ENCODE measurements around the gene HGS. TPM values are rescaled to one million over a fixed set of nuclear protein-coding genes. Genes with fewer than 3 reads are reported as not detected.

Gene HGS
- total and polyA plus RNA-seq, 7 donors = 38.6 to 158 (median 63.3) TPM

GRCh38 chr17:81710514-81711308 lies 26.9 kb downstream of the HGS start:
- Histone ChIP-seq H3K36me3 (ENCODE audit: insufficient read depth in 1 of 2, low read depth in 1 of 2) (peaks cover 0 to 26% of the 10 kb centered on the region in 2 donors), H3K4me1 (peaks cover 26% of the 10 kb centered on the region), H3K9me3 (no peaks in the 10 kb centered on the region), H3K27me3 (ENCODE audit: insufficient read depth in 3 of 3, low read length in 2 of 3) (no peaks in the 10 kb centered on the region), H3K27ac (peak overlapping the region; percentile 86), H3K4me3 (peak overlapping the region; percentile 73)
- intact Hi-C loops (cut with DNase I) = no loop called here
- 9 to 13% (median 9%) methylated on average over 29 of the region's 29 CpGs for WGBS, 3 donors
- DNase-seq (no peak), ATAC-seq (peak in 2 of 4 donors; percentile 20 to 24)
- no peak for TF ChIP-seq CTCF (IDR thresholded peaks at IDR 0.05)

GRCh38 chr17:81711814-81712467 lies 28.1 kb downstream of the HGS start, which contains the start of gene SLC25A10:
Gene SLC25A10, plus strand, starts transcription at chr17:81712284. Its CDS starts 143 bp downstream, at chr17:81712427.
- peaks cover 26% of the 10 kb centered on the region for H3K4me1 ChIP-seq
- peak within 1 kb of the TSS; percentile 86 for H3K27ac ChIP-seq
- H3K9me3 ChIP-seq = no peaks in the 10 kb centered on the region
- DNase-seq = peak; percentile 81 to 92
- no peak for TF ChIP-seq CTCF (IDR thresholded peaks at IDR 0.05)
- H3K27me3 ChIP-seq (ENCODE audit: insufficient read depth in 3 of 3, low read length in 2 of 3) = no peaks in the 10 kb centered on the region
- peaks cover 0 to 14% of the 10 kb centered on the region in 2 donors for H3K36me3 ChIP-seq (ENCODE audit: insufficient read depth in 1 of 2, low read depth in 1 of 2)
- ATAC-seq = peak; percentile 85 to 92 (median 88)
- intact Hi-C loops (cut with DNase I) = no loop called here
- peak within 1 kb of the TSS; percentile 73 for H3K4me3 ChIP-seq
- WGBS, 3 donors = 0 to 1% (median 0%) methylated on average over 31 to 89 of the region's 89 CpGs

GRCh38 chr17:81712468-81713003 lies 28.7 kb downstream of the HGS start:
- intact Hi-C loops (cut with DNase I) = no loop called here
- Histone ChIP-seq H3K36me3 (ENCODE audit: insufficient read depth in 1 of 2, low read depth in 1 of 2) (peaks cover 0 to 9% of the 10 kb centered on the region in 2 donors), H3K4me1 (peaks cover 26% of the 10 kb centered on the region), H3K27me3 (ENCODE audit: insufficient read depth in 3 of 3, low read length in 2 of 3) (no peaks in the 10 kb centered on the region), H3K27ac (peak overlapping the region; percentile 86), H3K9me3 (no peaks in the 10 kb centered on the region), H3K4me3 (peak overlapping the region; percentile 73)
- 3 to 4% (median 3%) methylated on average over 20 to 41 of the region's 41 CpGs for WGBS, 3 donors
- ATAC-seq (peak; percentile 10 to 24 (median 12)), DNase-seq (no peak)
- TF ChIP-seq CTCF (IDR thresholded peaks at IDR 0.05) = no peak

GRCh38 chr17:81713004-81713555 lies 29.3 kb downstream of the HGS start:
- Histone ChIP-seq H3K27ac (no peak overlapping the region), H3K4me3 (peak overlapping the region; percentile 73), H3K4me1 (peaks cover 26% of the 10 kb centered on the region), H3K9me3 (no peaks in the 10 kb centered on the region), H3K27me3 (ENCODE audit: insufficient read depth in 3 of 3, low read length in 2 of 3) (no peaks in the 10 kb centered on the region), H3K36me3 (ENCODE audit: insufficient read depth in 1 of 2, low read depth in 1 of 2) (peaks cover 0 to 3% of the 10 kb centered on the region in 2 donors)
- DNase-seq (peak in 1 of 2 donors; percentile 9), ATAC-seq (no peak)
- no peak for TF ChIP-seq CTCF (IDR thresholded peaks at IDR 0.05)
- intact Hi-C loops (cut with DNase I) = no loop called here
- 31 to 45% (median 39%) methylated on average over 18 of the region's 18 CpGs for WGBS, 3 donors

Data from psoas muscle (tissue), 8 donors.